Heart right ventricle (tissue), 16 donors: ENCODE measurements around the gene PRPSAP2. TPM values are rescaled to one million over a fixed set of nuclear protein-coding genes. Genes with fewer than 3 reads are reported as not detected.

Experiments used
- ATAC-seq, 8 donors: fragments of 200-7000 bp; cut with Tn5 transposase; one replicate each; pipeline ENCODE4 v1.9.1; 2020; ENCODE audit warnings: mild to moderate bottlenecking in 8 of 8, moderate library complexity in 8 of 8, moderate number of reproducible peaks in 1 of 8
- DNase-seq, 2 donors: peaks; one replicate each; pipeline ENCODE4 v3.0.0-alpha.2; 2020
- H3K27ac ChIP-seq, 10 donors: fragments of 200-600 bp; sonication (generic) in 2 of 10; one replicate each; pipeline versions ENCODE4 v1.5.0 to v1.8.0; 2020 to 2022; ENCODE audit warnings: mild to moderate bottlenecking in 3 of 10
- H3K27me3 ChIP-seq, 7 donors: fragments of 200-600 bp; one replicate each; pipeline ENCODE4 v1.8.0; 2021 to 2022; ENCODE audit warnings: mild to moderate bottlenecking in 2 of 7
- H3K36me3 ChIP-seq, 9 donors: fragments of 200-600 bp; sonication (generic) in 1 of 9; one replicate each; pipeline versions ENCODE4 v1.5.0 to v1.8.0; 2020 to 2022; ENCODE audit warnings: mild to moderate bottlenecking in 2 of 9
- H3K4me1 ChIP-seq, 9 donors: fragments of 200-600 bp; sonication (generic) in 1 of 9; one replicate each; pipeline versions ENCODE4 v1.5.0 to v1.8.0; 2020 to 2022; ENCODE audit warnings: mild to moderate bottlenecking in 4 of 9
- H3K4me3 ChIP-seq, 10 donors: fragments of 200-600 bp; sonication (generic) in 2 of 10; one replicate each; pipeline versions ENCODE4 v1.5.0 to v1.8.0; 2020 to 2022; ENCODE audit warnings: mild to moderate bottlenecking in 7 of 10, moderate library complexity in 2 of 10
- H3K9me3 ChIP-seq, 11 donors: fragments of 200-600 bp in 10 of 11; sonication (generic) in 2 of 11; one replicate each; pipeline versions ENCODE4 v1.5.0 to v1.8.0; 2013 to 2022; ENCODE audit warnings: mild to moderate bottlenecking in 2 of 11, control low read depth in 1 of 11, moderate library complexity in 1 of 11
- CTCF ChIP-seq, 9 donors: fragments of 200-600 bp; sonication (generic) in 2 of 9; IDR thresholded peaks; one replicate each; pipeline versions ENCODE4 v1.5.0 to v1.8.0; 2021 to 2022; ENCODE audit warnings: antibody characterized with exemption in 9 of 9, mild to moderate bottlenecking in 5 of 9, moderate library complexity in 1 of 9
- WGBS, 2 donors: extraction: QIAGEN DNeasy Blood & Tissue Kit; methylation state at CpG; one replicate each; pipeline ENCODE4 v1.1.7; 2013; ENCODE audit warnings: inconsistent platforms in 1 of 2; 5-methylcytosine and 5-hydroxymethylcytosine counted together
- intact Hi-C, 10 donors: fragments of 100-400 bp; cut with DNase I; formaldehyde crosslinking; loops; one replicate each; pipeline versions ENCODE4 v1.11.1 to v1.14.2; 2022
- polyA plus RNA-seq, 2 donors: library from polyadenylated mRNA; stranded (reverse); fragments of 200-250 nt; gene quantifications; one replicate each; pipeline ENCODE4 v1.2.3, GENCODE V29; 2013
- total RNA-seq, 10 donors: library from RNA; stranded (reverse); fragmentation: NEBNext Ultra II Directional in 3 of 10; extraction: Animal tissue kit (Norgen Biotek cat#: 25700) in 3 of 10; gene quantifications; one replicate each; pipeline versions ENCODE4 v1.2.1 to v1.2.4, GENCODE V29; 2021 to 2023
- donor health status: Arrhythmogenic right ventricular cardiomyopathy.
- donor health status: ischemic (EF 13 %, LVEDD 7.1; RV severe dilation, severe dysfunction).
- donor health status: healthy with polysubstance abuse.
- donor health status: DM: no; HTN: yes; CAD: no.
- donor health status: DM: no; HTN: no; CAD: no.
- donor health status: ischemic (EF 25% LVEDD 6.9; RV normal size, moderate dysfunction).
- donor health status: ischemic (EF 25% LVEDD 5.7; RV mildly dilated, moderate dysfunction).
- donor health status: healthy.
- donor health status: DM: yes; HTN: yes; CAD: no.
- donor health status: Ischemic cardiomyopathy.
- donor health status: ischemic (EF 35%, LVEDD 5.7; RV mildly dilated, moderate dysfunction).
- donor health status: nonischemic (EF 11% LVEDD 7.7; RV severe dilation, severe dysfunction).
- donor health status: DM: yes; HTN: yes; CAD: no.
- donor health status: PGD.
- donor health status: ischemic (EF 29% LVEDD 5.4; RV normal size, mild dysfunction).
- donor health status: nonischemic (EF 23%, LVEDD 6.1; RV moderate dilation, normal function).

The PRPSAP2 gene
- total and polyA plus RNA-seq, 12 donors: 12.8 to 23.2 (median 17.4) TPM

GRCh38 chr17:18896146-18896545, 38.2 kb downstream of the PRPSAP2 start:
- H3K27me3 ChIP-seq: no peaks in the 10 kb centered on the region
- DNase-seq: no peak
- no peak for ATAC-seq
- H3K27ac ChIP-seq: no peak overlapping the region
- 81 to 85% methylated on average over 1 of the region's 1 CpG for WGBS, 2 donors
- peaks cover 0 to 9% (median 0%) of the 10 kb centered on the region in 9 donors for H3K4me1 ChIP-seq
- intact Hi-C loops: no loop called here
- TF ChIP-seq CTCF (IDR thresholded peaks at IDR 0.05): no peak
- H3K4me3 ChIP-seq: no peak overlapping the region
- H3K9me3 ChIP-seq: peaks cover 0 to 18% (median 0%) of the 10 kb centered on the region in 11 donors
- peaks cover 0 to 93% (median 9%) of the 10 kb centered on the region in 9 donors for H3K36me3 ChIP-seq

- H3K27ac ChIP-seq: no peak overlapping the region
- DNase-seq (no peak), ATAC-seq (no peak)
- intact Hi-C loops: no loop called here
- TF ChIP-seq CTCF (IDR thresholded peaks at IDR 0.05): no peak
- H3K4me3 ChIP-seq: no peak overlapping the region
- H3K27me3 ChIP-seq: no peaks in the 10 kb centered on the region
- peaks cover 0 to 17% (median 0%) of the 10 kb centered on the region in 9 donors for H3K4me1 ChIP-seq
- peaks cover 0 to 89% (median 6%) of the 10 kb centered on the region in 9 donors for H3K36me3 ChIP-seq
- 90 to 92% methylated on average over 2 of the region's 2 CpGs for WGBS, 2 donors
- H3K9me3 ChIP-seq: peaks cover 0 to 18% (median 0%) of the 10 kb centered on the region in 11 donors
These were observed 39.0 kb downstream of the PRPSAP2 start for GRCh38 chr17:18896947-18897346.

GRCh38 chr17:18904482-18904881, 46.6 kb downstream of the PRPSAP2 start:
- Histone ChIP-seq H3K27me3 (no peaks in the 10 kb centered on the region), H3K4me3 (no peak overlapping the region), H3K27ac (no peak overlapping the region), H3K4me1 (peaks cover 0 to 20% (median 0%) of the 10 kb centered on the region in 9 donors), H3K9me3 (no peaks in the 10 kb centered on the region), H3K36me3 (peaks cover 0 to 81% (median 14%) of the 10 kb centered on the region in 9 donors)
- ATAC-seq: no peak
- 93 to 96% methylated on average over 5 of the region's 5 CpGs for WGBS, 2 donors
- intact Hi-C loops: no loop called here
- no peak for TF ChIP-seq CTCF (IDR thresholded peaks at IDR 0.05)
- DNase-seq: no peak

GRCh38 chr17:18905226-18905625, 47.3 kb downstream of the PRPSAP2 start:
- peaks cover 0 to 20% (median 0%) of the 10 kb centered on the region in 9 donors for H3K4me1 ChIP-seq
- intact Hi-C loops: no loop called here
- 78 to 84% methylated on average over 5 of the region's 5 CpGs for WGBS, 2 donors
- DNase-seq (no peak), ATAC-seq (no peak)
- no peak overlapping the region for H3K4me3 ChIP-seq
- no peak for TF ChIP-seq CTCF (IDR thresholded peaks at IDR 0.05)
- H3K36me3 ChIP-seq: peaks cover 0 to 84% (median 14%) of the 10 kb centered on the region in 9 donors
- H3K9me3 ChIP-seq: no peaks in the 10 kb centered on the region
- H3K27me3 ChIP-seq: no peaks in the 10 kb centered on the region
- H3K27ac ChIP-seq: no peak overlapping the region
